Fibroblast of lung (primary cell): ENCODE results near the gene POU3F3.

Experiments
- CTCF ChIP-seq, 2 donors: IDR thresholded peaks in 1 of 2; conservative IDR thresholded peaks in 1 of 2; 1 replicate in 1 of 2; 2 replicates in 1 of 2; pipeline ENCODE4 v1.5.1; 2011 to 2012; ENCODE audit warnings: low read length in 2 of 2, control low read depth in 1 of 2, inconsistent platforms in 1 of 2, low read depth in 1 of 2, mild to moderate bottlenecking in 1 of 2
- EZH2 ChIP-seq: IDR thresholded peaks from 2 replicates; pipeline ENCODE4 v1.5.1; 2012; ENCODE audit warnings: low read length, control low read depth, mild to moderate bottlenecking; ENCODE audit errors: missing control alignments

- TF ChIP-seq CTCF (conservative IDR thresholded peaks at IDR 0.05 in 1 of 2, IDR thresholded peaks at IDR 0.05 in 1 of 2; ENCODE audit: low read depth in 1 of 2, low read length in 2 of 2) (no peak), EZH2 (no peak)
Observed at GRCh38 chr2:104889291-104889959, 35.5 kb downstream of the POU3F3 start.
